ENCODE measurements around the gene LRMDA.
"Not testable (repeated sequence)": the region's sequence is repeated elsewhere in the genome, so short reads cannot be mapped to it uniquely, and the experiment has no call there.

Gene LRMDA

DNA sequence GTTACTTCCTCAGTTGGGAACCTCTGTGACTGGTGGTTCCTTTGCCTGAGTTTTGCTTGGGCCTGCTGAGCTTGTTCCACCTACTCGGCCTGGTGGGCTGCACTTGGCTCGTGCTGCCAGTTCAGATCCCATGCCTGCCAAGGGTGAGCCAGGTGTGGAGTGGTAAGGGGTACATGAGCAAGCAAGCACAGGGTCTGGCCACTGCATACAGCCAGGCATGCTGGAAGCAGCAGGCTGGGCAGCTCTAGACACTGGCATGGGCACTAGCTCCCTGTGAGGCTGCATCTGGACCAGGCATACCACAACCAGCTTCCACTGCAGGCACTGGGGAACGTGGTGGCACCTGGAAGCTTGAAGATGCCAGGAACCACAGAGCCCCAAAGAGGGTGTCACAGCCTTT, 624.0 kb downstream of the LRMDA start:
- TF ChIP-seq, protein P1, sequence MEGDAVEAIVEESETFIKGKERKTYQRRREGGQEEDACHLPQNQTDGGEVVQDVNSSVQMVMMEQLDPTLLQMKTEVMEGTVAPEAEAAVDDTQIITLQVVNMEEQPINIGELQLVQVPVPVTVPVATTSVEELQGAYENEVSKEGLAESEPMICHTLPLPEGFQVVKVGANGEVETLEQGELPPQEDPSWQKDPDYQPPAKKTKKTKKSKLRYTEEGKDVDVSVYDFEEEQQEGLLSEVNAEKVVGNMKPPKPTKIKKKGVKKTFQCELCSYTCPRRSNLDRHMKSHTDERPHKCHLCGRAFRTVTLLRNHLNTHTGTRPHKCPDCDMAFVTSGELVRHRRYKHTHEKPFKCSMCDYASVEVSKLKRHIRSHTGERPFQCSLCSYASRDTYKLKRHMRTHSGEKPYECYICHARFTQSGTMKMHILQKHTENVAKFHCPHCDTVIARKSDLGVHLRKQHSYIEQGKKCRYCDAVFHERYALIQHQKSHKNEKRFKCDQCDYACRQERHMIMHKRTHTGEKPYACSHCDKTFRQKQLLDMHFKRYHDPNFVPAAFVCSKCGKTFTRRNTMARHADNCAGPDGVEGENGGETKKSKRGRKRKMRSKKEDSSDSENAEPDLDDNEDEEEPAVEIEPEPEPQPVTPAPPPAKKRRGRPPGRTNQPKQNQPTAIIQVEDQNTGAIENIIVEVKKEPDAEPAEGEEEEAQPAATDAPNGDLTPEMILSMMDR (conservative IDR thresholded peaks at IDR 0.05; ENCODE audit: low read depth, low read length): no peak
- DNase-seq (ENCODE audit: low read depth): no peak
- no peak overlapping the region for H3K4me3 ChIP-seq (ENCODE audit: low read depth, low read length)

DNA sequence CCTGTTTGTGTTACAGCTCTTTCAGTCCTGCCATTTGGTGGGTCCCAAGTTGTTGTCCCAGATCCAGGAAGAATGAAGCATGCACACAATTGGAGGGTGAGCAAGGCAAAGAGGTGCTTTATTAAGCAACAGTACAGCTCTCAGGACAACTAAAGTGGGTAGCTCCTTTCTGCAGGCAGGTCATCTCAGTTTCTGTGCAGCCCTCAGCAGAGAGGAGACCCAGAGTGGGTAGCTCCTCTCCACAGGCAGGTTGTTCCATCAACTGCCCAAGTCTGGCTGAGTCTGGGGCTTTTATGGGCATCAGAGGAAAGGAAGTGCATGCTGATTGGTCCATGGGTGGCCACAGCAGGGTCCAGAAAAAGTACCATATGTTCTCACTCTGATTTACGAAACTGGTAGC, 624.5 kb downstream of the LRMDA start:
- TF ChIP-seq, protein P1 (conservative IDR thresholded peaks at IDR 0.05; ENCODE audit: low read depth, low read length): no peak
- DNase-seq (ENCODE audit: low read depth): no peak
- no peak overlapping the region for H3K4me3 ChIP-seq (ENCODE audit: low read depth, low read length)

GRCh38 chr10:76060993-76061392, 629.6 kb downstream of the LRMDA start:
- not testable (repeated sequence) for H3K4me3 ChIP-seq (ENCODE audit: low read depth, low read length); DNase-seq (ENCODE audit: low read depth)

DNA sequence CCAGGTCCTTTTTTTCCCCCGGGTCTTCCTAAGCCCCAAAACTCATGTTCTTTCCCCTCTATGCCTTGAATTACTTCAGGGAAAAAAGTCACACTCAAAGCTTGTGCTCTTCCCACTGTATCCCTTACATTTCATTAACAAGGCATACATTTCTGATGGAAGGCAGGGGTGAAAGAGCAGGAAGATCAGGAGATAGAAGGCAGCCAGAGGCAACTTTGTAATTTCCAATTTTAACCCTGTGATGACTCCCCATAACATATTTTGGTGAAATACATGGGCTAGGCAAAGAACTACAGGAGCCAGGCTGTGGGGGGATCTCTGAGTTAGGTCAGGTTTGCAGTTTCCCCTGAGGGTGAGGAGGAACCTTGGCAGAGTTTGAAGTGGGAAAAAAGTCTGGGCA, 635.0 kb downstream of the LRMDA start:
- DNase-seq (ENCODE audit: low read depth): no peak
- TF ChIP-seq, protein P1 (conservative IDR thresholded peaks at IDR 0.05; ENCODE audit: low read depth, low read length): no peak
- no peak overlapping the region for H3K4me3 ChIP-seq (ENCODE audit: low read depth, low read length)

GRCh38 chr10:76067447-76067846, 636.0 kb downstream of the LRMDA start:
- TF ChIP-seq, protein P1 (conservative IDR thresholded peaks at IDR 0.05; ENCODE audit: low read depth, low read length): no peak
- no peak overlapping the region for H3K4me3 ChIP-seq (ENCODE audit: low read depth, low read length)
- no peak for DNase-seq (ENCODE audit: low read depth)

DNA sequence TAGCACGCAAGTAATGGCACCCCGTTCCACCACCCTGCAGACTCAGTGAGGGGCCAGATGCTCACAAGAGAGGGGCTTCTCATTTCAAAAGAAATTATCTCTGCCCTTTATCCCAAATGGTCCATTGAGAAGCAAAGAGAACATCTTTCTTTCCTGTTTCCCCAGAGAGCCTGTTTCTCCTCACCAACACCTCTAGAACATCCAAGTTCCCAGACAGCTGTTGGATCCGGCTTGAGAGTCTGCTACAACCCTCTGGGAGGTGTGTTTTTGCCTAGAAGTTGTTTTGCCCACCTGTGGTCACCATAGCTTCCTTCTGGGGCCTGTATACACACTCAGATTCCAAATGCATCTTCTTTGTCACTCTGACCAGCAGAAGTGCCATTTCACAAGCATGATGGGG, 637.4 kb downstream of the LRMDA start:
- H3K4me3 ChIP-seq (ENCODE audit: low read depth, low read length): no peak overlapping the region
- no peak for DNase-seq (ENCODE audit: low read depth)
- TF ChIP-seq, protein P1 (conservative IDR thresholded peaks at IDR 0.05; ENCODE audit: low read depth, low read length): no peak

- H3K4me3 ChIP-seq (ENCODE audit: low read depth, low read length): no peak overlapping the region
- TF ChIP-seq, protein P1 (conservative IDR thresholded peaks at IDR 0.05; ENCODE audit: low read depth, low read length): no peak
- no peak for DNase-seq (ENCODE audit: low read depth)
Measured at GRCh38 chr10:76070916-76071315, 639.5 kb downstream of the LRMDA start.
